A673 (cell line): ENCODE results near the gene SNAI3.

Experiments
- EZH2 ChIP-seq: fragments of 200-600 bp; sonication (generic); IDR thresholded peaks from 2 replicates; pipeline ENCODE4 v1.6.1; 2017; ENCODE audit warnings: borderline replicate concordance, low read depth, mild to moderate bottlenecking, mixed read lengths, antibody characterized with exemption, low read length; ENCODE audit not compliant: poor library complexity, severe bottlenecking
- TF ChIP-seq, protein P1 (sequence below): fragments of 300-800, 200-600 bp; sonication (generic); conservative IDR thresholded peaks from 2 replicates; pipeline ENCODE4 v1.5.1; 2017; ENCODE audit warnings: low read depth, mild to moderate bottlenecking, antibody characterized with exemption, low read length, moderate library complexity, mixed read lengths

DNA sequence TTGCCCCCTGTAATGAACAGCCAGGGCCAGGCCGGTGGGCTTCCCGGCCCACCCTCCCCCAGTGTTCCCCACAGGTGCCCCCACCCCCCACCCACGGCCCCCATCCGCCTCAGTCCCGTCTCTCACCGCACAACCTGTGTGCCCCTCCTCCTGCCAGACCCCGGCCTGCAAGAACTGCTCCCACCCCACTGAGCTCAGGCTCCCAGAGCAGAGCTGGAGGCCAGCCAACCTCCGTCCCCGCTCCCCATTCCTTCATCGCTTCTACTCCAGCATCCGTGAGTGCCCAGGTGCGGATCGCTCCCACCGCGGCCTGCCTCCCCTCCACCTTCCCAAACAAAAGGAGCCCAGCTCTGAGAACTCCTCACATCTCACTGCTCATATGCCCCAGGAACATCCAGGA lies 27.6 kb downstream of the SNAI3 start:
- TF ChIP-seq, protein P1, sequence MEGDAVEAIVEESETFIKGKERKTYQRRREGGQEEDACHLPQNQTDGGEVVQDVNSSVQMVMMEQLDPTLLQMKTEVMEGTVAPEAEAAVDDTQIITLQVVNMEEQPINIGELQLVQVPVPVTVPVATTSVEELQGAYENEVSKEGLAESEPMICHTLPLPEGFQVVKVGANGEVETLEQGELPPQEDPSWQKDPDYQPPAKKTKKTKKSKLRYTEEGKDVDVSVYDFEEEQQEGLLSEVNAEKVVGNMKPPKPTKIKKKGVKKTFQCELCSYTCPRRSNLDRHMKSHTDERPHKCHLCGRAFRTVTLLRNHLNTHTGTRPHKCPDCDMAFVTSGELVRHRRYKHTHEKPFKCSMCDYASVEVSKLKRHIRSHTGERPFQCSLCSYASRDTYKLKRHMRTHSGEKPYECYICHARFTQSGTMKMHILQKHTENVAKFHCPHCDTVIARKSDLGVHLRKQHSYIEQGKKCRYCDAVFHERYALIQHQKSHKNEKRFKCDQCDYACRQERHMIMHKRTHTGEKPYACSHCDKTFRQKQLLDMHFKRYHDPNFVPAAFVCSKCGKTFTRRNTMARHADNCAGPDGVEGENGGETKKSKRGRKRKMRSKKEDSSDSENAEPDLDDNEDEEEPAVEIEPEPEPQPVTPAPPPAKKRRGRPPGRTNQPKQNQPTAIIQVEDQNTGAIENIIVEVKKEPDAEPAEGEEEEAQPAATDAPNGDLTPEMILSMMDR: no peak
- no peak for TF ChIP-seq EZH2
